ENCODE data around the gene HINFP.

Gene HINFP

DNA sequence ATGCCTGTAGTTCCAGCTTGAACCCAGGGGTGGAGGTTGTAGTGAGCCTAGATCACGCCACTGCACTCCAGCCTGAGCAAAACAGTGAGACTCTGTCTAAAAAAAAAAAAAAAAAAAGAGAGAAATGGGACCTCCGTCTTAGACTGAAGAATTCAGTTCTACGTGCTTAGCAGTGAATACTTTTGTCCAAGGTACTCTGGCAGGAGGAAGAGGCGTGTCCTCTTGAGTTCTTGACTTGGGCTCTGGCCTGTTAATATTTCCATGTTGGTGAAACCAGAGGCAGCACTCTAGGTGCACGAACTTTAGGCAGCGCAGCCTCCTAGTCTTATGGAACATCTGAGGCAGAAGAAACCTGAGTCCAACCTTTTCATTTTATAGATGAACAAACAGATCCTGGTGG is 34.3 kb upstream of the HINFP start:
- TF ChIP-seq, protein P1, sequence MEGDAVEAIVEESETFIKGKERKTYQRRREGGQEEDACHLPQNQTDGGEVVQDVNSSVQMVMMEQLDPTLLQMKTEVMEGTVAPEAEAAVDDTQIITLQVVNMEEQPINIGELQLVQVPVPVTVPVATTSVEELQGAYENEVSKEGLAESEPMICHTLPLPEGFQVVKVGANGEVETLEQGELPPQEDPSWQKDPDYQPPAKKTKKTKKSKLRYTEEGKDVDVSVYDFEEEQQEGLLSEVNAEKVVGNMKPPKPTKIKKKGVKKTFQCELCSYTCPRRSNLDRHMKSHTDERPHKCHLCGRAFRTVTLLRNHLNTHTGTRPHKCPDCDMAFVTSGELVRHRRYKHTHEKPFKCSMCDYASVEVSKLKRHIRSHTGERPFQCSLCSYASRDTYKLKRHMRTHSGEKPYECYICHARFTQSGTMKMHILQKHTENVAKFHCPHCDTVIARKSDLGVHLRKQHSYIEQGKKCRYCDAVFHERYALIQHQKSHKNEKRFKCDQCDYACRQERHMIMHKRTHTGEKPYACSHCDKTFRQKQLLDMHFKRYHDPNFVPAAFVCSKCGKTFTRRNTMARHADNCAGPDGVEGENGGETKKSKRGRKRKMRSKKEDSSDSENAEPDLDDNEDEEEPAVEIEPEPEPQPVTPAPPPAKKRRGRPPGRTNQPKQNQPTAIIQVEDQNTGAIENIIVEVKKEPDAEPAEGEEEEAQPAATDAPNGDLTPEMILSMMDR (IDR thresholded peaks at IDR 0.05; ENCODE audit: low read depth, low read length, missing control alignments), result no peak
- no peak for DNase-seq (ENCODE audit: extremely low read depth, low read depth)
- H3K4me3 ChIP-seq (replicated peaks; ENCODE audit: low read depth, low read length), result no peak overlapping the region

DNA sequence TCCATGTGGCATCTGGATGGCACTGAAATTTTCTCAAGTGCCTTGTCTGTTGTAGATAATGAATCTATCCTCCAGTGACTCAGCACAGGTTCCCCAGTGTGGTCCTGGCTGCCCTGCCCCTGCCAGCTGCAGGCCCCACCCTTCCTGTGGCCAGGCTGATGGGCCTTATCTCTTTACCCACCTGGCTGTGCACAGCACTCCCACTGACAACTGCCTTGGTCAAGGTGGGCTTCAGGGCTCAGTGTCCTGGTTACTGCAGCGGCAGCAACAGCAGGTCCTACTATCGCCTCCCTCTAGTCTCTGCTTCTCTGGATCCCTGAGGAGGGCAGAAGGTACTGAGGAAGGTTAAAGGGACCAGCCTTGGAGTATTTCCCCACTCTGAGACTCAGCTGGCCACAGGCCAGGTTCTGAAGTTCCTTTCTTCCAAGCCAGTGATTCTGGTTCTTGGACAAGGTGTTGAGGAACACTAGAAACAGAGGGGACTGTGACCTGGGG is 33.6 kb upstream of the HINFP start:
- DNase-seq (ENCODE audit: extremely low read depth, low read depth), result no peak
- TF ChIP-seq, protein P1 (IDR thresholded peaks at IDR 0.05; ENCODE audit: low read depth, low read length, missing control alignments), result no peak
- H3K4me3 ChIP-seq (replicated peaks; ENCODE audit: low read depth, low read length), result no peak overlapping the region

DNA sequence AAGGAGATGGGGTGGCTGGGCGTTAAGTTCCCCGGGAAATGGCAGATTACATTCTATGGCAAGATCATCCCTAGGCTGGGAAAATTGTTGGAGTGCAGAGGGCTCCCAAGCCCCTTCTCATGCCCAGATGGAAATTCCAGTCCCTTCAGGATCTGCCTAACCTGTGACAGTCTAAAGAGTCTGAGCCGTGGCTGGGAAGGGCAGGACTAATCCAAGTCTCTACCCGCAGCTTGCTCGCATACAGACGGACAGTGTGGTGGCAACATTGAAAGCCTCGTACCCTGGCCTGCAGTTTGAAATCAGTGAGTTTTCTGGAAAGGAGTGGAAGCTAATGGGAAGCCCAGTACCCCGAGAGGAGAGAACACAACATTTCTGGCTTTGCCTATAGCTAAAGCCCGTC is 33.0 kb upstream of the HINFP start:
- no peak for DNase-seq (ENCODE audit: extremely low read depth, low read depth)
- H3K4me3 ChIP-seq (replicated peaks; ENCODE audit: low read depth, low read length), result no peak overlapping the region
- TF ChIP-seq, protein P1 (IDR thresholded peaks at IDR 0.05; ENCODE audit: low read depth, low read length, missing control alignments), result no peak

DNA sequence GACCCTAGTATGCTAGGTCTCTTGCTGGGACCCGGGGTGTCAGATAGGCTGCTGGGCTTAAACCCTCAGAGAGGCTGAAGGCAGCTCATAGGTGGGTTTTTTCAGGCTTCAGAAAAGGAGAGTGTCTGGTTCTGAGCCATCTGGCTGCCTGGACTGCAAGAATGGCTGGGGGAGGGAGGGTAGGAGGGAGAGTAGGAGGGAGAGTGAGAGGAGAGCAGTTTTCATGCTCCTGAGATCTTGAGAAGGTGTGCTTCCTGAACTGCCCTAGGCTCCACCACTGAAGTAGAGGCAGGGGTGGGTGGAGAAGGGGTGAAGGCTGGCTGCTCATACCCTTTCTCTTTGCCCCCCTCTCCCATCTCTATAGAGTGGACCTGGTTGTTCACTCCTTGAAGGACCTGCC is 32.1 kb upstream of the HINFP start:
- no peak overlapping the region for H3K4me3 ChIP-seq (replicated peaks; ENCODE audit: low read depth, low read length)
- DNase-seq (ENCODE audit: extremely low read depth, low read depth), result no peak
- TF ChIP-seq, protein P1 (IDR thresholded peaks at IDR 0.05; ENCODE audit: low read depth, low read length, missing control alignments), result no peak

DNA sequence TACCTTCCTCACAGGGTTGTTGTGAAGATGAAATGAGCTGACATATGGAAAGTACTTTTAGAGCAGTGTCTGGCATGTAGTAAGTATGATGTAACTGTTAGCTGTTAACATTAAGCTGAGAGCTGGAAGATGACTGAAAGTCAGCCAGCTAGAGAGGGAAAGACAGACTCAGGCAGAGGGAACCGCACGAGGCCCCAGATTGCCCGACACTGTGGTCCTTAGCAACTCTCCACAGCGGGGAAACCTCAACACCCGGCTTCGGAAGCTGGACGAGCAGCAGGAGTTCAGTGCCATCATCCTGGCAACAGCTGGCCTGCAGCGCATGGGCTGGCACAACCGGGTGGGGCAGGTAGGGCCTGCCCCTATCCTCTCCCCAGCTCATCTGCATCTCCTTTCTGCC is 30.2 kb upstream of the HINFP start:
- H3K4me3 ChIP-seq (replicated peaks; ENCODE audit: low read depth, low read length), result no peak overlapping the region
- DNase-seq (ENCODE audit: extremely low read depth, low read depth), result no peak
- TF ChIP-seq, protein P1 (IDR thresholded peaks at IDR 0.05; ENCODE audit: low read depth, low read length, missing control alignments), result no peak

DNA sequence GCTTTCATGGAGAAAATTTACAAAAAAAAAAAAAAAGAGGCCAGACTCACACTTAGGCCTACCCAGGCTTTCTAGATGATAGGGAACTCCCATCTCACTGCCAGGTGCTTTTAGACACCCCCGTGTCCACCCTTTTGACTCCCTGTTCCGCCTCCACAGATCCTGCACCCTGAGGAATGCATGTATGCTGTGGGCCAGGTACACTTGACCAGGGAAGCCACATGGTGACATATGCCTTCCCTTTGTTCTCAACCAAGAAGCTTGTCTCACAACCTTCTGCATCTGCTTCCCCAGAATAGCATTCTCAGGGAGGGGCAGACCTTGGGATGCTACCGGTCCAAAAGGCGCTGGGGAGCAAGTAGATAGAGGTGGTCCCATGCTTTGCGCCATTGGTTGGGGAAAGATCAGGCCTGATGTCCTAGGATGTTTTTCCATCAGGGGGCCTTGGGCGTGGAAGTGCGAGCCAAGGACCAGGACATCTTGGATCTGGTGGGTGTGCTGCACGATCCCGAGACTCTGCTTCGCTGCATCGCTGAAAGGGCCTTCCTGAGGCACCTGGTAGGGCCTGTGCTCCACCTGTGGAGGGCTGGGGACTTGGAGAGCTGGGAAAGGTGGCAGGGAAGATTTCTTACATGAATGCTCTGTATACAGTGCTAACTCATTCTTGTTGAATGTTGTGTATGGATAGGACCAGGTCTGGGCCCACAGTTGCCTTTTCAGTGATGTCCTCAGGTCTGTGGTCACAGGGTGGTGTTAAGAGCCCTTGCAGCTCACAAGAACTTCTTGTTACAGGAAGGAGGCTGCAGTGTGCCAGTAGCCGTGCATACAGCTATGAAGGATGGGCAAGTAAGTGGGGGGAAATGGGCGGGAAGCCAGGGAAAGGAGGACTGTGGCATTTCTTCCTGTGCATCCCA is 29.2 kb upstream of the HINFP start:
- TF ChIP-seq, protein P1 (IDR thresholded peaks at IDR 0.05; ENCODE audit: low read depth, low read length, missing control alignments), result no peak
- H3K4me3 ChIP-seq (replicated peaks; ENCODE audit: low read depth, low read length), result peak overlapping the region; percentile 89
- no peak for DNase-seq (ENCODE audit: extremely low read depth, low read depth)

Measured in HFF-Myc (cell line).